GM12801 (cell line): ENCODE data around the gene NPFFR1.

Experiments used
- TF ChIP-seq, protein P1 (sequence below): IDR thresholded peaks from one replicate; pipeline ENCODE4 v1.5.1; 2011; ENCODE audit warnings: control low read depth; ENCODE audit not compliant: insufficient read length; ENCODE audit errors: extremely low read depth

The NPFFR1 gene

DNA sequence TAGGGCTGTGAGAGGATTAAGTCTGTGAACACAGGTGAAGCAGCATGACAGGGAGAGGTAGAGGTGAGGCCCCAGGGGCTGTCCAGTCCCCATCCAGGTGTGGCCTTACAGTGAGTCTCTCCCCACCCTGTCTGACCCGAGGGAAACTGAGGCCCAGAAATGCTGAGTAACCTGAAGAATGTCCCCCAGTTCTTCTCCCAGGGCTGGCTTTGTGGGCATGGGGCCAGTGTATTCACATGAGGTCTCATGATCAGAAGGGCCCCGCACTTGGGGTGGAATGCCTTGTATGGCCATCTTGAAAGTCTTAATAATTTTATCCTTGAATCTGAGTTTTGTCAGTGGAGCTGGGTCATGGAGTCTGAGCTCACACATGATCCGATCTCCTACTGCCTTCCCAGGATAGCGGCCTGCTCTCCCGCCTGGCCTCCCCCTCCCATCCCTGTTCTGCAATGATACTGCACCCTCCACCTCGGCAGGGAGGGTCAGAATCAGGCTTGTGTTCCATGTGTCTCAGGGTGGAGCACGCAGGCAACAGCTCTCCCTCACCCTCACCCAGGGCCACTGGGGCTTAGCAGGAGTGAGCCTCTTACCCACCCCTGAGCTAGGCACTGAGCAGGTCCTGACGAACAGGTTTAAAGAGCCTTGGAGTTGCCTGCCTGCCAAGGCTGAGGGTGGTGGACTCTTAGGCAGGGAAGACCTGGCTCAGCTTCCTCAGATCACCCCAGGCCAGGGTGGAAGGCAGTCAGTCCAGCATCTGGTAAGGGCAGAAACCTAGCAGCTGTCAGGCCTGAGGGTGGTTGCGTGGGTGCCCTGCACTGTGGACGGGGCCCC is 41.4 kb upstream of the NPFFR1 start:
- TF ChIP-seq, protein P1, sequence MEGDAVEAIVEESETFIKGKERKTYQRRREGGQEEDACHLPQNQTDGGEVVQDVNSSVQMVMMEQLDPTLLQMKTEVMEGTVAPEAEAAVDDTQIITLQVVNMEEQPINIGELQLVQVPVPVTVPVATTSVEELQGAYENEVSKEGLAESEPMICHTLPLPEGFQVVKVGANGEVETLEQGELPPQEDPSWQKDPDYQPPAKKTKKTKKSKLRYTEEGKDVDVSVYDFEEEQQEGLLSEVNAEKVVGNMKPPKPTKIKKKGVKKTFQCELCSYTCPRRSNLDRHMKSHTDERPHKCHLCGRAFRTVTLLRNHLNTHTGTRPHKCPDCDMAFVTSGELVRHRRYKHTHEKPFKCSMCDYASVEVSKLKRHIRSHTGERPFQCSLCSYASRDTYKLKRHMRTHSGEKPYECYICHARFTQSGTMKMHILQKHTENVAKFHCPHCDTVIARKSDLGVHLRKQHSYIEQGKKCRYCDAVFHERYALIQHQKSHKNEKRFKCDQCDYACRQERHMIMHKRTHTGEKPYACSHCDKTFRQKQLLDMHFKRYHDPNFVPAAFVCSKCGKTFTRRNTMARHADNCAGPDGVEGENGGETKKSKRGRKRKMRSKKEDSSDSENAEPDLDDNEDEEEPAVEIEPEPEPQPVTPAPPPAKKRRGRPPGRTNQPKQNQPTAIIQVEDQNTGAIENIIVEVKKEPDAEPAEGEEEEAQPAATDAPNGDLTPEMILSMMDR = no peak

GRCh38 chr10:70324339-70324861 is 40.6 kb upstream of the NPFFR1 start:
- TF ChIP-seq, protein P1 = no peak

GRCh38 chr10:70323697-70324338 is 40.0 kb upstream of the NPFFR1 start:
- TF ChIP-seq, protein P1 = no peak

DNA sequence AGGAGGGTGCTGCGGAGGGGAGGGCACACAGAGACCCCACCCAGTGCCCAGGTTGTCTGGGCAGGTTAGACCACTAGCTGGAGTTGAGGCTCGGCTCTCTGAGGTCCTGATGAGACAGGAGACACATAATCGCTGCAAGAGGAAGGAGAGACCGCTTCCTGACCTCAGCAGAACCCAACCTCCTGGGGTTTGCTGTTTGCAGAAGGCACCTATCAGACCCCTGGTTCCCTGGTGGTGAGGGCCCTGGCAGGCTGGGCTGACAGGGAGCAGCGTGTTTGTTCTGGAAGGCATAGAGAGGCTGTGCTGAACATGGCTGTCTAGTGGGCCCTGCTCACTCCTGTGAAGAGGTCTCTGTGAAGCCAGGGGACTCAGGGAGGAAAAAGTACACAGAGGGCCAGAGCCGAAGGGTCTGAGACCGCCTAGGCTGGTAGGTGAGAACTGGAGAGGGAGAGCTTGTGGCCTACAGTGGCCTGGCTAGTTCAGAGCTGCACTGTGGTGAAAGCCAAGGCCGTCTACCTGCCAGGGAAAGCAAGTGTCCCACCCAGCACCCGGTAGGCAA is 39.4 kb upstream of the NPFFR1 start:
- TF ChIP-seq, protein P1 = no peak

DNA sequence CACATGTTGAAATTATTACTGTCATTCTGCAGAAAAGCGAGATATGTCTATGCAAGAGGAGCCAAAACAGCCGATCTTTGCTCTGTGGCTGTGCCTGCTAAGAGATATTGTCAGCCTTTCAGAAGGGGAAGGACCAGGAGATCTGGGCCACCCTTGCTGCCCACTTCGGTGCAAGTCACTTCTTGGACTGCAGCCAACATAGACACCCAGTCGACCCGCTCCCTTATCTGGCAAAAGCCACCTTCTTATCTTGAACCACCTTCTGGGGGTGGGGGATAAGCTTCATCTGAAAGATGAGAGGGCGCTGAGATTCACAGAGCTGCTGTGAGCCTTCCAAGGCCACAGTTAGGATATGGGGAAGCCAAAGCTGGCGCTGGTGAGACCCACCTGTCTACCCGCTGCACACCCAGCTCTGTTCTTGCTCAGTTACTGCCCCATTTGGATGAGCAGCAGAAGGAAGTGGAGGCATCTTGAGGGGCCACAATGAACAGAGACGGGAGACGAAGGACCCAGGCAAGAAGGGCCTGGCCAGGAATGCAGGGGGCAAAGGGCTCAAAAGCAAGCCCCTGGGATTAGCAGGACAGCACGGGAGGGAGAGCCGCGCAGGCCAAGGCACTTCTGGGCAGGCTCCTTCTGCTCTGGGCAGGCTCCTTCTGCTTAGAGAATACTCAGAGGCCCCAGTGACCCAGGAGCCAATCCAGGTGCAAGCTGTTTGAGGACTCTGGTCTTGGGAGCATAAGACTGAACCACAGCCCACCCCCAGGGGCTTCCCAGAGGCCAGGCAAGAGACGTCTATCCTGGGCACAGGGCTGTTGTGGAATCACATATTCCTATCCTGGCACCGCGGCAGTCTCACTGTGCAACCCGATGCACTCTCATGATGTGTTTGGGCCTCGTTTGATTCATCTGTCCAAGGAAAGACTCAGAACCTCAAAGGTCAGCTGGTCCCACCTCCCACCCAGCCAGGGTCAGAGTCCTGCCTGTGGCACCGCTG is 38.4 kb upstream of the NPFFR1 start:
- TF ChIP-seq, protein P1 = no peak

DNA sequence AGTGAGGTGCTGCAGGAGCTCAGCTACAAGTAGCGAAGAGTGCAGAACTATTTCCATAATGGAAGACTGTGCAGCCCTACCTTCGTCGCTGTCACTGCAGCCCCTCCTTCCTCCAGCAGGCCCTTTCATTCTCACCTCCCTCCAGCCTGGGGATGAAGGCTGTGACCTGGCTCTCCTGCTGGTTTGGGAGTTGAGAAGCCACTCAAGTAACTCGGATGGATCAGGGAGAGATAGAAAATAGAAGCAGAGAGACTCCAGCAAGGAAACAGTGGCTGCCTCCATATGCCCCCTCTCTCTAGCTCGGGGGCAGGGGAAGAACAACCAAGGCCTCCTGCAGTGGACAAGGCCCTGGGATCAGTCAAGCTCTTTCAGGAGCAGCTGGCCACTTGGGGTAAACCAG is 37.4 kb upstream of the NPFFR1 start:
- TF ChIP-seq, protein P1 = no peak

DNA sequence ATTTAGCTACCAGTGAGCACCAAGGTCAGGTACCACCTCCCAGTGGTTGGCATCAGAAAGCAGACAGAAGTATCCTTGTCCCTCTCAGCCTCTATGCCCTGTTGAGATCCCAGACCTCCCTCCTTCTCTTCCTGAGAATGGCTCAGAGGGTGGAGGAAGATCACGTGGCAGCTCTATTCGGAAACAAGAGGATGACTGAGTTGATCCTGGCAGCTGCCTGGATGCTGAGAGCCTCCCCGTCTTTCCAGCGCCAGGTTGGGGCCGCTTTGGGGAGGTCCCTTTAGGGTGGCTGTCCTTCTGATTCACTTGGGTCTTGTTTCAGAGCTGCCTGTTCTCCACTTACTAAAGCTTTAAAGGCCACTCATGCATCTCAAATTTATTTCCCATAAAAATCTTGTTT is 36.9 kb upstream of the NPFFR1 start:
- TF ChIP-seq, protein P1 = no peak
